Gastroesophageal sphincter (tissue), 4 donors: Measurements from ENCODE around the gene ANO7. TPM values are rescaled to one million over a fixed set of nuclear protein-coding genes. Genes with fewer than 3 reads are reported as not detected.

Source experiments
- ATAC-seq: fragments of 150-250 bp; one replicate; pipeline ENCODE4 v1.9.1; 2016; ENCODE audit warnings: mild to moderate bottlenecking, moderate library complexity
- H3K27ac ChIP-seq, 4 donors: fragments of 200-600 bp; sonication (generic) in 3 of 4; 1 replicate in 3 of 4; 2 replicates in 1 of 4; pipeline ENCODE4 v1.5.1; 2016 to 2019
- H3K27me3 ChIP-seq: fragments of 200-600 bp; sonication (generic); one replicate; pipeline ENCODE4 v1.5.1; 2019
- H3K36me3 ChIP-seq, 2 donors: fragments of 200-600 bp; sonication (generic); one replicate each; pipeline ENCODE4 v1.5.1; 2019; ENCODE audit warnings: control low read depth in 1 of 2
- H3K4me1 ChIP-seq, 3 donors: fragments of 200-600 bp; sonication (generic); 1 replicate in 2 of 3; 2 replicates in 1 of 3; pipeline ENCODE4 v1.5.1; 2016 to 2019; ENCODE audit warnings: control low read depth in 2 of 3
- H3K4me3 ChIP-seq, 2 donors: fragments of 200-600 bp; sonication (generic); one replicate each; pipeline ENCODE4 v1.5.1; 2019; ENCODE audit warnings: mild to moderate bottlenecking in 1 of 2, moderate library complexity in 1 of 2
- H3K9me3 ChIP-seq, 3 donors: fragments of 200-600 bp; sonication (generic); one replicate each; pipeline ENCODE4 v1.5.1; 2017 to 2019; ENCODE audit warnings: control low read depth in 2 of 3
- EP300 ChIP-seq: sonication (generic); formaldehyde crosslinking; IDR thresholded peaks from one replicate; pipeline ENCODE4 v1.6.1; 2017; ENCODE audit warnings: antibody characterized with exemption, mild to moderate bottlenecking
- POLR2A ChIP-seq, 2 donors: fragments of 450-650 bp; IDR thresholded peaks; one replicate each; pipeline ENCODE4 v1.6.1; 2017; ENCODE audit warnings: antibody characterized with exemption in 2 of 2, mild to moderate bottlenecking in 2 of 2, moderate library complexity in 1 of 2
- POLR2AphosphoS5 ChIP-seq: sonication (generic); formaldehyde crosslinking; IDR thresholded peaks from one replicate; pipeline ENCODE4 v1.6.1; 2017; ENCODE audit warnings: antibody characterized with exemption
- WGBS, 2 donors: methylation state at CpG; one replicate each; pipeline ENCODE4 v1.1.5; 2018; ENCODE audit warnings: low coverage in 1 of 2; 5-methylcytosine and 5-hydroxymethylcytosine counted together
- total RNA-seq, 4 donors: library from RNA; depleted of rRNA; stranded (reverse); fragments of >200 nt; gene quantifications; one replicate each; pipeline ENCODE4 v1.1.0, GENCODE V29; 2016
- TF ChIP-seq, protein P1 (sequence below), 4 experiments: fragments of 200-600 bp in 2 of 4; fragments of 450-650 bp in 2 of 4; sonication (generic) in 1 of 4; IDR thresholded peaks; one replicate each; pipeline ENCODE4 v1.5.1; 2017 to 2019; ENCODE audit warnings: antibody characterized with exemption in 4 of 4, mild to moderate bottlenecking in 2 of 4, moderate library complexity in 2 of 4

The ANO7 gene
- total RNA-seq, 4 donors from 2014 or later: 0.16 to 0.81 (median 0.53) TPM

DNA sequence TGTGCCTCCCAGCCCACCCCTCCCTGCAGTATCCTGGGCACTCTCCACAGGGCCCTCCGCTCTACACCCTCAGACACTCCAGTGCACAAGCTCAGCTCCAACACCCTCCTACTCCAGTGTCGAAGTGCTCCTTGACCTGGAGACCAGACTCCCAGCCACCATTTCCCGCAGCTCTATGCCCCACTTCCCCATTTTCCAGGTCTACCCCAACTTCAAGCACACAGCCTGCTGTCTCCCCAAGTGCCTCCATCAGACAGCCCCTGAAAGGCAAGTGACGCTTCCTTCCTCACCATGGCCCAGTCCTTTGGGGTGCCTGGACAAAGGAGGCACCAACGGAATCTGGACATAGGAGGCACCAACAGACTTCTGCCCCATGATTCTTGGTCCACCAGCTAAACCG lies 46.4 kb upstream of the ANO7 start:
- WGBS, 2 donors: 93 to 100% methylated on average over 1 to 3 of the region's 6 CpGs
- TF ChIP-seq EP300 (no peak), POLR2AphosphoS5 (no peak), POLR2A (IDR thresholded peaks at IDR 0.05) (no peak)
- TF ChIP-seq, protein P1, sequence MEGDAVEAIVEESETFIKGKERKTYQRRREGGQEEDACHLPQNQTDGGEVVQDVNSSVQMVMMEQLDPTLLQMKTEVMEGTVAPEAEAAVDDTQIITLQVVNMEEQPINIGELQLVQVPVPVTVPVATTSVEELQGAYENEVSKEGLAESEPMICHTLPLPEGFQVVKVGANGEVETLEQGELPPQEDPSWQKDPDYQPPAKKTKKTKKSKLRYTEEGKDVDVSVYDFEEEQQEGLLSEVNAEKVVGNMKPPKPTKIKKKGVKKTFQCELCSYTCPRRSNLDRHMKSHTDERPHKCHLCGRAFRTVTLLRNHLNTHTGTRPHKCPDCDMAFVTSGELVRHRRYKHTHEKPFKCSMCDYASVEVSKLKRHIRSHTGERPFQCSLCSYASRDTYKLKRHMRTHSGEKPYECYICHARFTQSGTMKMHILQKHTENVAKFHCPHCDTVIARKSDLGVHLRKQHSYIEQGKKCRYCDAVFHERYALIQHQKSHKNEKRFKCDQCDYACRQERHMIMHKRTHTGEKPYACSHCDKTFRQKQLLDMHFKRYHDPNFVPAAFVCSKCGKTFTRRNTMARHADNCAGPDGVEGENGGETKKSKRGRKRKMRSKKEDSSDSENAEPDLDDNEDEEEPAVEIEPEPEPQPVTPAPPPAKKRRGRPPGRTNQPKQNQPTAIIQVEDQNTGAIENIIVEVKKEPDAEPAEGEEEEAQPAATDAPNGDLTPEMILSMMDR (IDR thresholded peaks at IDR 0.05): no peak
- Histone ChIP-seq H3K4me1 (no peaks in the 10 kb centered on the region), H3K27ac (no peak overlapping the region), H3K4me3 (no peak overlapping the region), H3K36me3 (peaks cover 0 to 34% of the 10 kb centered on the region in 2 donors), H3K27me3 (no peaks in the 10 kb centered on the region), H3K9me3 (no peaks in the 10 kb centered on the region)
- ATAC-seq: no peak

DNA sequence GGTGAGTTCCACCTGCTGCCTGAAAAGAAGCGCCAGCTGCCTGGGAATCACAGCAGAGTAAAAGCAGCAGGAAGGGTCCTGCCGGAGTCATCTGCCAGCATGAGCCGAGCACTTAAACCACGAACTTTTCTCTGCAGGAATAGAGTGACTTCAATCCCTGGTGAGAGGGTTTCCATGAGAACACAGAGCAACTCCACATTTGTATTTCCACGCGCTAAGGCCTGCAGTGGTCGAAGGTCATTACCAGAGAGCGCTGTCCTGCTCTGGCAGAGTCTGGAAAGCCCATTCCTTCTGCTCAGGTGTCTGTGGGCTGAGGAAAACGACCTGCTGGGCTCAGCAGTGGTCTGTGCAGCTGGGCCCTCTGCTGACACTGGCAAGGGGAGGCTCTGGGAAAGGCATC lies 45.9 kb upstream of the ANO7 start:
- Histone ChIP-seq H3K4me3 (no peak overlapping the region), H3K27ac (no peak overlapping the region), H3K27me3 (no peaks in the 10 kb centered on the region), H3K36me3 (peaks cover 0 to 29% of the 10 kb centered on the region in 2 donors), H3K9me3 (no peaks in the 10 kb centered on the region), H3K4me1 (no peaks in the 10 kb centered on the region)
- no peak for ATAC-seq
- WGBS, 2 donors: 80% methylated on average over 6 of the region's 9 CpGs; no CpG with 5 or more reads in 1 of the 2 donors
- TF ChIP-seq, protein P1 (IDR thresholded peaks at IDR 0.05): no peak
- TF ChIP-seq POLR2AphosphoS5: no peak
- TF ChIP-seq EP300: no peak
- no peak for TF ChIP-seq POLR2A (IDR thresholded peaks at IDR 0.05)

DNA sequence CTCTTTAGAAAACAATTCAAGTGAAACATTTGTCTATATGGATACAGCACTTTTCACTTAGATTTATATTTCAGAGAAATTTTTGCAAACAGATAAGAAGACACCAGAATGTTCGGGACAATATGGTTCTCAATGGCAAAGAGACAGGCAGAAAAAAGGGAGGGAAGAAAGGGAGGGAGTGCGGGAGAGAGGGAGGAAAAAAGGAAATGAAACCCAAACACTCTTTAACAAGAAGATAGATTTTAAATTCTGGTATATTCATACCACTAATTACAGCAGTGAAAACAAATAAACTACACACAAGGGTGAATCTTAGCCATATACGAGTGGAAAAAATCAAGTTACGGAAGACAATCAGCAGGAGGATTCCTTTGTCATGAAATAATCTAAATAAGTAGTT lies 42.2 kb upstream of the ANO7 start:
- peaks cover 0 to 7% of the 10 kb centered on the region in 2 donors for H3K36me3 ChIP-seq
- no peak for ATAC-seq
- WGBS, 2 donors: 82 to 85% methylated on average over 4 of the region's 4 CpGs
- no peaks in the 10 kb centered on the region for H3K27me3 ChIP-seq
- H3K4me3 ChIP-seq: no peak overlapping the region
- peaks cover 0 to 22% (median 3%) of the 10 kb centered on the region in 3 donors for H3K4me1 ChIP-seq
- H3K9me3 ChIP-seq: no peaks in the 10 kb centered on the region
- H3K27ac ChIP-seq: no peak overlapping the region
- TF ChIP-seq POLR2AphosphoS5: no peak
- TF ChIP-seq, protein P1 (IDR thresholded peaks at IDR 0.05): no peak
- TF ChIP-seq POLR2A (IDR thresholded peaks at IDR 0.05): no peak
- TF ChIP-seq EP300: no peak

DNA sequence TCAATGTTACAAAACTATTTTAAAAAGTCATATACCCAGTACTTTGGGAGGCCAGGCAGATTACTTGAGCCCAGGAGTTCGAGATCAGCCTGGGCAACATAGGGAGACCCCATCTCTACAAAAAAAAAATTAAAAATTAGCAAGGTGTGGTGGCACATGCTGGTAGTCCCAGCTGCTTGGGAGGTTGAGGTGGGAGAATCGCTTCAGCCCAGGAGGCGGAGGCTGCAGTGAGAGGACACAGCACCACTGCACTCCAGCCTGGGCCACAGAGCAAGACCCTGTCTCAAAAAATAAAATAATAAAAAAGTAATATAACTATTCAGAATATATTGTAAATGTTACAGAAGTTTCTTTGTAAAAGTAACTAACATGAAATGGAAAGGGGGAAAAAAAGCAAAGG lies 41.1 kb upstream of the ANO7 start:
- peaks cover 0 to 3% of the 10 kb centered on the region in 2 donors for H3K36me3 ChIP-seq
- TF ChIP-seq POLR2A (IDR thresholded peaks at IDR 0.05) (no peak), POLR2AphosphoS5 (no peak), EP300 (no peak)
- TF ChIP-seq, protein P1 (IDR thresholded peaks at IDR 0.05): no peak
- H3K9me3 ChIP-seq: no peaks in the 10 kb centered on the region
- H3K27me3 ChIP-seq: no peaks in the 10 kb centered on the region
- no peak overlapping the region for H3K4me3 ChIP-seq
- no peak for ATAC-seq
- H3K4me1 ChIP-seq: peaks cover 0 to 32% (median 3%) of the 10 kb centered on the region in 3 donors
- 90 to 100% methylated on average over 2 to 3 of the region's 3 CpGs for whole genome bisulfite sequencing, 2 donors
- no peak overlapping the region for H3K27ac ChIP-seq

DNA sequence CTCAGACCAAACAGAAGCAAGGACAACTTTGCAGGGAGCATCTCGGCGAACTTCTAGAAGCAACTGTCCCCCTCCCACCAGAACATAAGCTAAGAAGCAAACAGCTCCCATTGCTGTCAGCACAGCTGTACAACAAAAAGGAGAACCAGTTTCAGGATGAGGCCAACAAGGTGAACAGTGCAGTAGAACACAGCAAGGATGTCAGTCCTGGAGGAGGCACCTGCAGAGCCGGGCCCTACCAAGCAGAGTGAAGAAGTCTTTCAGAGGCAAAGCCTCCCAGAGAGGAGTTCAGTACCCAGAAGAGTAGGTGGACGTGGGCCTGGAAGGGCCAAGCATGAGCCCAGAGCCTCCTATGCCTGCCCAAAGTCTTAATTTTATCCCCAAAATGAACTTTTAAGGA lies 40.2 kb upstream of the ANO7 start:
- Histone ChIP-seq H3K36me3 (peaks cover 0 to 3% of the 10 kb centered on the region in 2 donors), H3K27me3 (no peaks in the 10 kb centered on the region), H3K27ac (no peak overlapping the region), H3K4me3 (peak overlapping the region in 1 of 2 donors; percentile 86), H3K9me3 (no peaks in the 10 kb centered on the region), H3K4me1 (peaks cover 0 to 32% (median 3%) of the 10 kb centered on the region in 3 donors)
- 87 to 100% methylated on average over 1 to 4 of the region's 4 CpGs for WGBS, 2 donors
- no peak for TF ChIP-seq EP300
- TF ChIP-seq POLR2AphosphoS5: no peak
- TF ChIP-seq, protein P1 (IDR thresholded peaks at IDR 0.05): no peak
- TF ChIP-seq POLR2A (IDR thresholded peaks at IDR 0.05): no peak
- no peak for ATAC-seq
